Retina (tissue), 1 donor: ENCODE results near the gene TICAM1.
"Not testable (repeated sequence)": the region's sequence is repeated elsewhere in the genome, so short reads cannot be mapped to it uniquely, and the experiment has no call there.

Source experiments
- DNase-seq: peaks from one replicate; pipeline ENCODE4 v3.0.0-alpha.2; 2016

The TICAM1 gene

GRCh38 chr19:4831304-4831978 lies at the start of gene TICAM1:
Gene TICAM1, minus strand, starts transcription at chr19:4831712. Its CDS starts 13,335 bp downstream, at chr19:4818377.
- peak; percentile 62 for DNase-seq

- DNase-seq, result no peak
These were observed 47.5 kb upstream of the TICAM1 start for GRCh38 chr19:4879041-4879440.

GRCh38 chr19:4878491-4878968 lies 47.0 kb upstream of the TICAM1 start:
- no peak for DNase-seq

GRCh38 chr19:4877753-4878490 lies 46.4 kb upstream of the TICAM1 start:
- peak; percentile 81 for DNase-seq

- DNase-seq, result no peak
These were observed 42.4 kb upstream of the TICAM1 start for GRCh38 chr19:4873930-4874329.

GRCh38 chr19:4871711-4872110 lies 40.2 kb upstream of the TICAM1 start:
- DNase-seq, result no peak

GRCh38 chr19:4870025-4870700 lies 38.7 kb upstream of the TICAM1 start:
- DNase-seq, result no peak

- DNase-seq, result no peak
These were observed 36.8 kb upstream of the TICAM1 start for GRCh38 chr19:4868286-4868834.

- DNase-seq, result peak; percentile 88
These were observed 36.2 kb upstream of the TICAM1 start, which contains the start of gene PLIN3 for GRCh38 chr19:4867534-4868285. Gene PLIN3, minus strand, starts transcription at chr19:4867667. Its CDS starts 6,273 bp downstream, at chr19:4861394.

- peak; percentile 35 for DNase-seq
These were observed 35.3 kb upstream of the TICAM1 start for GRCh38 chr19:4866595-4867424.

GRCh38 chr19:4861147-4861546 lies 29.6 kb upstream of the TICAM1 start:
- DNase-seq, result no peak

- no peak for DNase-seq
These were observed 28.2 kb upstream of the TICAM1 start for GRCh38 chr19:4859697-4860096.

- not testable (repeated sequence) for DNase-seq
These were observed 25.0 kb upstream of the TICAM1 start for GRCh38 chr19:4856468-4856867.

GRCh38 chr19:4853506-4853905 lies 22.0 kb upstream of the TICAM1 start:
- not testable (repeated sequence) for DNase-seq

GRCh38 chr19:4852484-4852883 lies 21.0 kb upstream of the TICAM1 start:
- DNase-seq, result no peak

GRCh38 chr19:4851551-4852290 lies 20.2 kb upstream of the TICAM1 start:
- peak; percentile 77 for DNase-seq

- no peak for DNase-seq
These were observed 17.5 kb upstream of the TICAM1 start for GRCh38 chr19:4849019-4849418.

GRCh38 chr19:4847190-4847973 lies 15.9 kb upstream of the TICAM1 start:
- no peak for DNase-seq

GRCh38 chr19:4845975-4846374 lies 14.5 kb upstream of the TICAM1 start:
- DNase-seq, result not testable (repeated sequence)
